GM21390 (cell line): ENCODE results near the gene ANTXRL.
"Not testable (repeated sequence)": the region's sequence is repeated elsewhere in the genome, so short reads cannot be mapped to it uniquely, and the experiment has no call there.

ENCODE experiments used
- ATAC-seq: cut with Tn5 transposase; IDR thresholded peaks from one replicate; pipeline ENCODE4 v1.9.1; 2021; ENCODE audit not compliant: unreplicated experiment

The ANTXRL gene

DNA sequence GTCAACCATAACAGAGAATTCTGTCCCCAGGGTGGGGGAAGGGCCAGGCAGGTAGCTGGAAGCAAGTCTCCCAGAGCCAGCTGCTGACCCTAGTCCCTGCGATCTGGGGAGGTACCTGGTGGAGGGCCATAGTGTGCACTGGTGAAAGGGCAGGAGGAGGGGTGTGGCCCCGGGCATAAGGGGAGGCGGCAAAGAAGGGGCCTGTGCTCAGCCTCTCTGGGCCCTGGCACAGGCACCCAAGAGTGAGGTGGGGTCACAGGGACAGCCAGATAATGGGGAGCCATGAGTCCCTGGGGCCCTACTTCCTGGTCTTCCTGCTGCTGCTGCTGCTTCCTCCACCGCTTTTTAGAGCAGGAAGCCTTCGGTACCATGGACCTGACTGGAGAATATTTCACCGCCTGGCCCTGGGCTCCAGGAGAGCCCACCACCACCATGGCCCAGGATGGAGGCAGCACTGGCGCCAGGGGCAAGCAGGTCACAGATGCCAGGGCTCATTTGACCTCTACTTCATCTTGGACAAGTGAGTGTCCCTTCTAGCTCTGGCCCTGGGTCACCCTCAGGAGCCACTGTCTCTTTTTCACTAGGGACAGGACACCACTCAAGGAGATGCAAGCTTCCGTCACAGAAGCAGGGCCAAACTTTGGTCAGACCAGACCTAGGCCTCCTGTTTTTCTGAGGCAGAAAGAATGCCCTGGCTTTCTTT lies at the start of gene ANTXRL:
Gene ANTXRL (plus strand): TSS at position 7 of the 703 bp plus-strand sequence. CDS start 266 bp downstream, at position 273.
- no peak for ATAC-seq

GRCh38 chr10:46237815-46238510 lies 48.8 kb upstream of the ANTXRL start:
- no peak for ATAC-seq

GRCh38 chr10:46239247-46239646 lies 47.5 kb upstream of the ANTXRL start:
- ATAC-seq: no peak

DNA sequence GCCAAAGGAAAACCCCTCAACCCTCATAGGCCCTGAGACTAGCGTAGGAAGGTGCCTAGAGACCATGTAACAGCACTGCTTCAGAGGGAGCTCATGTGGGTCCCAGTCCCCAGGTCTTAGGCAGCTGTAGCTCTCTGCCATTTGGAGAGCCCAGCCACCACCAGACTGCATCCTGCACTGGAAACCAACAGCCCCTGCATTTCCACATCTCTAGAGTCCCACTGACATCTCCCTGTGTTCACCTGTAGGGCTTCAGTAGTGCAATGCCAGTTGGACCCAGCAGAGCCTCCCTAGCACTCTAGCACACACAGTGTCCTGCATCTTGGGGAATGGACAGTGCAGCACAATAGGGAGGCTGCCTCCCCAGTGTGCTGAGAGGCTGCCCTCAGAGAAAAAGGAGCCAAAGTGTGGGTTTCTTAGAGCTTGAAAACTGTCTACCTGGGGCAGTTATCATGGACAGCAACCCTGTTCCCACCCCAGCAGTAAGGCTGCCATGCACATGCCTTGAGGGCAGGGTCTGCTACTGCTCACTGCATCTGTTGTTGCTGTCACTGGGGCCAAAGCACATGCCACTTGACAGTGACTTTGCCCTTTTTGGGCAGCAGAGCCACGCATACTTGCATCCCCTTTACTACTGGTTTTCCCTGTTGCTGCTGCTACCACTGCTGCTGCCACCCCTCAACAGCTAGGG lies 46.7 kb upstream of the ANTXRL start:
- no peak for ATAC-seq

DNA sequence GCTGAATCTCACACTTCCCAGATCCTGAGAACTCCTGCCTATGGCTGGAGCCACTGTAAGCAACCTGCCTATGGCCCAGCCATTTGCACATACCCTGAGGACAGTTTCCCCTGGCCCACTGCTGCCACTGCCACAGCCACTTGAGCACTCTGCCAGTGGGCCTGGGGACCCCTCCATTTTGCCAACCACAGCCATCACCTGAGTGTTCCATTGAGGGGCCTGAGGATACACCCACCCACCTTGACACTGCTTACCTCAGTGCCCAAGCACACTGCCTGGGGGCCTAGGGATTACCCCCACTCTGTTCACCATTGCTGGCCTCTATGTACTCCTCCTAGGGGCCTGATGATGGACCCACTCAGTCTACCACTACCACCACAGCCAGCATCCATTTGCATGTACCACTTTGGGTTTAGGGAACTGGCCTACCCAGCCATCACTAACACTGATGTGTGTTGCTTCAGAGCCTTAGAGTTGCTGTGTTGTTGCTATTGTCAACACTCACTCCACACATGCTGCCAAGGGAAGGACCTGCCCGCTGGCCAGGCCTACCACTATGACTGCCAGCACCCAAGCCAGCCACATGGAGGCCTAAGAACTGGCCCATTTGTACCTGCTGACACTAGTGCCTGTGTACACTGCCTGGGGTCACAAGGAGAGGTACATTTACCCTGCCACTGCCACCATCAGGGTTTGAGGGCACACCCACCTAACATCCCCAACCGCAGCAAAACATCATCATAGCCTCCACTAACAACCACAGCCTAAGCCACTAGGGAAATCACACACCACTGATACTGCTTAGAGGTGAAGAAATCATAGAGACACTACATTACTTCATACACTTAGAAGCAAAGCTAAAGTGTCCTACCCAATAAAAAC lies 45.9 kb upstream of the ANTXRL start:
- no peak for ATAC-seq

DNA sequence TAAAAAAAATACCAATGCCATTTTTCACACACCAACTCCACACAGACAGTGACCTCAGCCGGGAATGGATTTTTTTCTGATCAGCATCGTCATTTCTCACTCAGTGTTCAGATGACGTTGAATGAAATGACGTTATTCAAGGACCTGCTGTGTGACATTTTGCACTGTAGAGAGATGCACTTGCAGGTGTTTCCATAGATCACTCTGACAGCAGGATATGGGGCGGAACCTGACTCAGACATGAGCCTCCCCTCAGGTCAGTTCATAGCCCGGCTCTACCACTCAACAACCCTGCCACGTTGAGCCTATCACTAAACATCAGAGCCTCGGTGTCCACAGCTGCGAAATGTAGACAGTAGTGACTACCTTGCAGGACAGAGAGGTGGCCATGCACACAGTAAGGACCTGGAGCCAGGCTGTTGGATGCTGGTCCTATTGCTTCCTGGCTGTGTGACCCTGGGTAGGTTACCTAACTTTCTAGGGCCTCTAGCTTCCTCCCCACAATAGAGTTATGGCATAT lies 41.4 kb upstream of the ANTXRL start:
- no peak for ATAC-seq

DNA sequence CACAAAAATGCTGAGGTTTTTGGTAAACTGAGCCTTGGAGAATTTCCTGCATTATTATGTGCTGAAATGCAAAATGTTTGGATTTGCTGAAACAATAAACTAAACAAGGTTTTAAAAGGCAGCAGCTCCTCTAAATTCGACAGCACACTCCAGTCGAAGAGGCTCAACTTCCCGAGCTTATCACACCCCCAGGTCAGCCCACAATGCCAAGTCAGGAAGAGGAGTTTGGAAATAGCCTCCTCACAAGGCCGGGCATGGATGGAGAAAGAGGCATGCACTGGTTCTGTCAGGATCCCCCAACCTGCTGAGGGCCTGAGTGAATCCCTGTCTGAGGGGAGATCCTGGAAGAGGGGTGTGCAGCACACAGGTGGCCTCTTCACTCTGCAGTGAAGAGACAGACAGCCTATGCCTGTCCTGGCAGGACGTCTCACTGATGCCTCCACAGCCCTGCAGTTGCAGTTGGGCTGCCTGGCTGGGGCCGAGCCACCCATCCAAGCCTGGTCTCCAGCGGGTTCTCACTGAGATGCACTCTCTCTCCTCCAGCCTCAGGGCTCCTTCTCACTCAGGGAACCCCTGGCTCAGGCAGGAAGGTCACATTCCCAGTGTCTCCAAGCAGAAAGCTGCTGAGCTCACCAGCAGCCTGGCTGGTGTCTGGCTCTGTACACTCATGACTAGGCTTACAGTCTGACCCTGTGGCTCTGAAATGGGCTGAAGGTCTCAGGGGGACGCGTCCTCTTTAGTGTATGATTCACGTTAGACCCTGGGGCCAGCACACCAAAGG lies 40.2 kb upstream of the ANTXRL start:
- not testable (repeated sequence) for ATAC-seq

GRCh38 chr10:46247181-46247475 lies 39.7 kb upstream of the ANTXRL start:
- ATAC-seq: no peak

- no peak for ATAC-seq
Observed at GRCh38 chr10:46247808-46248569, 38.8 kb upstream of the ANTXRL start.

- ATAC-seq: no peak
Observed at GRCh38 chr10:46248651-46249146, 38.1 kb upstream of the ANTXRL start.

GRCh38 chr10:46249617-46250344 lies 37.0 kb upstream of the ANTXRL start:
- ATAC-seq: not testable (repeated sequence)

- no peak for ATAC-seq
Observed at GRCh38 chr10:46250481-46250880, 36.3 kb upstream of the ANTXRL start.

GRCh38 chr10:46250898-46251856 lies 35.6 kb upstream of the ANTXRL start:
- ATAC-seq: no peak

DNA sequence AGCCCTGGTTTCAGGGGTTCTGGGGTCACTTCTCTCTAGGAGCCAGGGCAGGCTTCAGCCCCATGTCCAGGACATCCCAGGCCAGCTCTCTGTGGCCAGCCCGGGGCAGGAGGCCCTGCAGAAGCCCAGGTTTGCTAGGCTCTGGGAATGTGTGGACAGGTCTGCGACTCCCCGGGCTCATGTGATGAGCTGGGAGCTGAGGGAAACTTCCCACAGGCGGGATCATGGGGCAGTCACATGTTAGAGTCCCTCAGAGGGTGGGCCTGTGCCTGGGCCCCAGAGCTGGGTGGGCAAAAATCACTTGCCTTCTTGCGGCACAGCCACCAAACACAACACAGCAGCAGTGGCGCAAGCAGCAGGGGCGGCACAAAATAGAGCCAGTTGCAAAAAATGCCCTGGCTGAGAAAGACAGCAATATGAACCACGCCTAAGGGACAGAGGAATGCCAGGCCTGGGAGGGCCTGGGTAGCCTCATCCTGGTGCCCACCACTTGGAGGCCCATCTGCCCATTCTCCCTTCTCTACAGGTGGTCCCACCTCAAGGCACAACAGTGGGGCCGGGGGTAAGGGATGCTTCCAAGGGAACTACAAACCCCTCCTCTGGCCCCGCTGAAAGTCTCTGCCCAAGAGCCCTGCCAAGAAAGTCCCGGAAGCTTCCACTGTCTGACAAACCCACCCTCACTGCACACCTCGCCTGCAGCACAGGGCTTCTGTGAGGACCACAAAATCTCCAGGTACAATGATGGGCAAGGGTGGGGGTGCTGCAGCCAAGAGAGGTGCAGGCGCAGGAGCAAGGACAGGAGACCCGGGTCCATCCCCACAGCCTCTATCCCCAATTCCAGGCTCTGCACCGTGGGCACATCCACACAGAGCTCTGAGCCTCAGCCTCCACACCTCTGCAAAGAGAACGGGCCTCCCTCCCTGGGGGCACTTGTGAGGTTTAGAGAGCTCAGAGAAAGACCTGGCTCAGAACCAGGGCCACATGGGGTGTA lies 34.6 kb upstream of the ANTXRL start:
- ATAC-seq: no peak

GRCh38 chr10:46253076-46254006 lies 33.5 kb upstream of the ANTXRL start:
- ATAC-seq: no peak
